NCI-H146 treated with DMSO at 0.1 percent for 48 hours (cell line): Measurements from ENCODE around the gene ASAP2.

Source experiments
- DNase-seq: peaks from one replicate; lab custom pipeline; 2025; ENCODE audit not compliant: unreplicated experiment; lab: John Stamatoyannopoulos, UW

Gene ASAP2

GRCh38 chr2:9230051-9230802, 23.6 kb downstream of the ASAP2 start:
- DNase-seq: no peak

- DNase-seq: no peak
Measured at GRCh38 chr2:9230881-9231280, 24.3 kb downstream of the ASAP2 start.

- no peak for DNase-seq
Measured at GRCh38 chr2:9231291-9232165, 24.9 kb downstream of the ASAP2 start.

GRCh38 chr2:9232166-9232479, 25.5 kb downstream of the ASAP2 start:
- no peak for DNase-seq

- DNase-seq: peak; percentile 24
Measured at GRCh38 chr2:9232886-9233285, 26.3 kb downstream of the ASAP2 start.

- no peak for DNase-seq
Measured at GRCh38 chr2:9234680-9235146, 28.1 kb downstream of the ASAP2 start.

- no peak for DNase-seq
Measured at GRCh38 chr2:9235147-9236044, 28.8 kb downstream of the ASAP2 start.

GRCh38 chr2:9236045-9236344, 29.4 kb downstream of the ASAP2 start:
- DNase-seq: no peak

GRCh38 chr2:9236867-9237266, 30.3 kb downstream of the ASAP2 start:
- no peak for DNase-seq

GRCh38 chr2:9237831-9238230, 31.2 kb downstream of the ASAP2 start:
- DNase-seq: no peak

- DNase-seq: no peak
Measured at GRCh38 chr2:9238591-9239326, 32.1 kb downstream of the ASAP2 start.

- DNase-seq: no peak
Measured at GRCh38 chr2:9239616-9240015, 33.0 kb downstream of the ASAP2 start.

GRCh38 chr2:9240745-9241144, 34.1 kb downstream of the ASAP2 start:
- no peak for DNase-seq

- DNase-seq: no peak
Measured at GRCh38 chr2:9241233-9241632, 34.6 kb downstream of the ASAP2 start.

- DNase-seq: no peak
Measured at GRCh38 chr2:9243357-9243756, 36.7 kb downstream of the ASAP2 start.

- DNase-seq: no peak
Measured at GRCh38 chr2:9244985-9245544, 38.5 kb downstream of the ASAP2 start.

- no peak for DNase-seq
Measured at GRCh38 chr2:9247177-9247576, 40.6 kb downstream of the ASAP2 start.

- no peak for DNase-seq
Measured at GRCh38 chr2:9247786-9248185, 41.2 kb downstream of the ASAP2 start.

GRCh38 chr2:9248363-9248762, 41.8 kb downstream of the ASAP2 start:
- no peak for DNase-seq

GRCh38 chr2:9249020-9249800, 42.6 kb downstream of the ASAP2 start:
- no peak for DNase-seq
